Nephron progenitor cell (in vitro differentiated cells): ENCODE measurements around the gene GFOD2.

ENCODE experiments used
- DNase-seq: peaks from one replicate; pipeline ENCODE4 v3.0.0; 2021
- H3K27ac Mint-ChIP-seq: 2 replicates; pipeline ENCODE4 v1.8.0; 2021; ENCODE audit warnings: mild to moderate bottlenecking, moderate library complexity, mixed read lengths
- H3K27me3 Mint-ChIP-seq: 2 replicates; pipeline ENCODE4 v1.8.0; 2021; ENCODE audit warnings: mild to moderate bottlenecking, low read depth, mixed read lengths; ENCODE audit not compliant: poor library complexity
- H3K36me3 Mint-ChIP-seq: 2 replicates; pipeline ENCODE4 v1.8.0; 2021; ENCODE audit warnings: low read depth, mixed read lengths
- H3K4me1 Mint-ChIP-seq: 2 replicates; pipeline ENCODE4 v1.8.0; 2021; ENCODE audit warnings: mixed read lengths
- H3K4me3 Mint-ChIP-seq: 2 replicates; pipeline ENCODE4 v1.8.0; 2021; ENCODE audit warnings: mild to moderate bottlenecking, moderate library complexity, mixed read lengths
- H3K9me3 Mint-ChIP-seq: 2 replicates; pipeline ENCODE4 v1.8.0; 2021; ENCODE audit warnings: mild to moderate bottlenecking, moderate library complexity, mixed read lengths
- TF ChIP-seq, protein P1 (sequence below): fragments of 200-600 bp; sonication (generic); IDR thresholded peaks from 2 replicates; pipeline ENCODE4 v1.5.0; 2021; ENCODE audit warnings: antibody characterized with exemption

The GFOD2 gene

DNA sequence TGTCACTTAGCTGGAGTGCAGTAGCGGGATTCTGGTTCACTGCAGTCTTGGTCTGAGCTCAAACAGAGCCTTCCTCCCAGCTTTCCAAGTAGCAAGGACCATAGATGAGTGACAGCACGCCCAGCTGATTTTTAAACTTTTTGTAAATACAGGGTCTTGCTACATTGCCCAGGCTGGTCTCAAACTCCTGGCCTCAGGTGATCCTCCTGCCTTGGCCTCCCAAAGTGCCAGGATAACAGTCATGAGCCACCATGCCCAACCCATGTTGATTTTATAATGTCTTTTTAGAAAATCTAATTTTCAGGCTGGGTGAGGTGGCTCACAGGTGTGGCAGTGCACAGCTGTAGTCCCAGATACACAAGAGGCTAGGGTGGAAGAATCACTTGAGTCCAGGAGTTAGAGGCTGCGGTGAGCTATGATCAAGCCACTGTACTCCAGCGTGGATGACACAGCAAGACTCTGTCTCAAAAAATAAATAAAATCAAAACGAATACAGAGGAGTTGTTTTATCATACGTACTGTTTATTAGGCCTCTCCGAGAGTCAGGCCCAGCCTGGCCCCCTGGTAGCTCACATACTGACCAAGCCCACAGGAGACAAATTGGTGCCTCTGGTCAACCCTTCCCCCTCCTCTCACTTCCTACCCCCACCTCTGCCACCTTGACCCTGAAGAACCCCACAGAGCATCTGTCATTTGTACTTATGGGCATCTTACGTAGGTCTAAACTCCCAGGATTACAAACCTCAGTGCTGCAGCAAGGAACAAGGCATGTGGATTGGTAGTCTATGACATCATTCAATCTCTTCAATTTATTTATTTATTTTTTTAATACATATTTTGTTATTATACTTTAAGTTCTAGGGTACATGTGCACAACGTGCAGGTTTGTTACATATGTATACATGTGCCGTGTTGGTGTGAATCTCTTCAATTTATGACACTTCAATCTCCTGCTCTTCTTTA is 38.9 kb downstream of the GFOD2 start:
- Mint-ChIP-seq H3K27me3 (no peaks in the 10 kb centered on the region), H3K4me3 (no peak overlapping the region), H3K4me1 (peaks cover 6% of the 10 kb centered on the region), H3K9me3 (no peaks in the 10 kb centered on the region), H3K27ac (peak overlapping the region; percentile 51), H3K36me3 (peaks cover 18% of the 10 kb centered on the region)
- TF ChIP-seq, protein P1, sequence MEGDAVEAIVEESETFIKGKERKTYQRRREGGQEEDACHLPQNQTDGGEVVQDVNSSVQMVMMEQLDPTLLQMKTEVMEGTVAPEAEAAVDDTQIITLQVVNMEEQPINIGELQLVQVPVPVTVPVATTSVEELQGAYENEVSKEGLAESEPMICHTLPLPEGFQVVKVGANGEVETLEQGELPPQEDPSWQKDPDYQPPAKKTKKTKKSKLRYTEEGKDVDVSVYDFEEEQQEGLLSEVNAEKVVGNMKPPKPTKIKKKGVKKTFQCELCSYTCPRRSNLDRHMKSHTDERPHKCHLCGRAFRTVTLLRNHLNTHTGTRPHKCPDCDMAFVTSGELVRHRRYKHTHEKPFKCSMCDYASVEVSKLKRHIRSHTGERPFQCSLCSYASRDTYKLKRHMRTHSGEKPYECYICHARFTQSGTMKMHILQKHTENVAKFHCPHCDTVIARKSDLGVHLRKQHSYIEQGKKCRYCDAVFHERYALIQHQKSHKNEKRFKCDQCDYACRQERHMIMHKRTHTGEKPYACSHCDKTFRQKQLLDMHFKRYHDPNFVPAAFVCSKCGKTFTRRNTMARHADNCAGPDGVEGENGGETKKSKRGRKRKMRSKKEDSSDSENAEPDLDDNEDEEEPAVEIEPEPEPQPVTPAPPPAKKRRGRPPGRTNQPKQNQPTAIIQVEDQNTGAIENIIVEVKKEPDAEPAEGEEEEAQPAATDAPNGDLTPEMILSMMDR, result no peak
- no peak for DNase-seq

DNA sequence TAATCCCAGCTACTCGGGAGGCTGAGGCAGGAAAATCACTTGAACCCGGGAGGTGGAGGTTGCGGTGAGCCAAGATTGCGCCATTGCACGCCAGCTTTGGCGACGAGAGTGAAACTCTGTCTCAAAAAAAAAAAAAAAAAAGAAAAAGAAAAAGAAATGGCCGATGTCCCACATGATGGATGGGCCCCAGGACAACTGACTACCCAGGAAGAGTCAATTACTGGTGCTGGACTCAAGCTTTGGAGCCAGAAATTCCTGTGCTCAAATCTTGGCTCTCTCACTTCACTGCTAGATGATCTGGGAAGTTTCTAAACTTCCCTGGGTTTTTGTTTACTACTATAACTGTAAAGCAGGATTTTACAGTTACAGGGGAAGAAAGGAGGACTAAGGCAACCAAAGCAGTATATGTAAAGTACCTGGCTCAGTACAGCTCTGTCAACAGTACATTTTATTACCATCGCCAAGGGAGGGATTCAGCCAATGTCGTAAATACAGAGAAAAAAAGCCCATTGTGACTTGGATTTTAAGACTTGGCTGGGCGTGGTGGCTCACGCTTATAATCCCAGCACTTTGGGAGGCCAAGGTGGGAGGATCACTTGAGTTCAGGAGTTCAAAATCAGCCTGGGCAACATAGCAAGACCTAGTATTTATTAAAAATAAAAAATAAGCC is 40.6 kb downstream of the GFOD2 start:
- no peak for DNase-seq
- Mint-ChIP-seq H3K9me3 (no peaks in the 10 kb centered on the region), H3K4me3 (no peak overlapping the region), H3K36me3 (peaks cover 12% of the 10 kb centered on the region), H3K27ac (peak overlapping the region; percentile 64), H3K27me3 (no peaks in the 10 kb centered on the region), H3K4me1 (peaks cover 12% of the 10 kb centered on the region)
- TF ChIP-seq, protein P1, result no peak

DNA sequence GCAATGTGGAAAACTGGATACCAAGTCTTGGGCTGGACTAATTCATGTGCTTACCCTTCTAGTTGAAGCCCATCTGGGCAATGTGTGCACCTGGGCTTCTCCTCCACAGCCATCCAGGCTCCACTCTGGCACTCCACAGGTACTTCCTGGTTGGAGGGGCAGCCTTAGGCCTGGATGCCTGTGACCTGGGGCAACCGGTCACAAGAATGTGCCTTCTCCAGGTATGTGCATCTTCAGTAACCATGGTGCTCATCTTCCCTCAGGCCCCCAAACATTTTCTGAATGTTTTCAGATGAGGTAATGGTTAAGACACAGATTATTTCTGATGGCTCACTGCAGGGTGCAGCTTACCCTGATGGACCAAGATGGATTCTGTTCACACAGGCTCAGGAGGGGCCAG is 41.4 kb downstream of the GFOD2 start:
- H3K4me1 Mint-ChIP-seq, result peaks cover 12% of the 10 kb centered on the region
- H3K36me3 Mint-ChIP-seq, result peaks cover 8% of the 10 kb centered on the region
- DNase-seq, result no peak
- no peak overlapping the region for H3K4me3 Mint-ChIP-seq
- H3K27ac Mint-ChIP-seq, result peak overlapping the region; percentile 64
- H3K27me3 Mint-ChIP-seq, result no peaks in the 10 kb centered on the region
- TF ChIP-seq, protein P1, result no peak
- H3K9me3 Mint-ChIP-seq, result no peaks in the 10 kb centered on the region

DNA sequence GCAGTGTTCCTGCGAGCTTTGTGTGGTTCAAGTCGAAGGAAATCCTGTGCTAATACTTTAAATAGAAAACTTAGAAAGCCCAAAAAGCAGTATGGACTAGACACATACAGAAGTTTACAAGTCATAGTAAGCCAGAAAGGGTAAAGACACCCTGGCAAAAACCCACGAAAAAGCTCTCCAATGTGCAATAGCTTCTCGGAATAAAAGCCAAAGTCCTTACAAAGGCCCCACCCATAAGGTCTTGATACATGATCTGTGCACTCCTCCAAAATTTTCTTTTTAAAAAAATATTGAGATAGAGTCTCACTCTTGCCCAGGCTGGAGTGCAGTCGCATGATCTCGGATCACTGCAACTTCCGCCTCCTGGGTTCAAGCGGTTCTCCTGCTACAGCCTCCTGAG is 42.2 kb downstream of the GFOD2 start:
- Mint-ChIP-seq H3K27ac (no peak overlapping the region), H3K36me3 (peaks cover 8% of the 10 kb centered on the region), H3K4me1 (peaks cover 12% of the 10 kb centered on the region), H3K4me3 (no peak overlapping the region), H3K27me3 (no peaks in the 10 kb centered on the region), H3K9me3 (no peaks in the 10 kb centered on the region)
- TF ChIP-seq, protein P1, result no peak
- DNase-seq, result no peak

DNA sequence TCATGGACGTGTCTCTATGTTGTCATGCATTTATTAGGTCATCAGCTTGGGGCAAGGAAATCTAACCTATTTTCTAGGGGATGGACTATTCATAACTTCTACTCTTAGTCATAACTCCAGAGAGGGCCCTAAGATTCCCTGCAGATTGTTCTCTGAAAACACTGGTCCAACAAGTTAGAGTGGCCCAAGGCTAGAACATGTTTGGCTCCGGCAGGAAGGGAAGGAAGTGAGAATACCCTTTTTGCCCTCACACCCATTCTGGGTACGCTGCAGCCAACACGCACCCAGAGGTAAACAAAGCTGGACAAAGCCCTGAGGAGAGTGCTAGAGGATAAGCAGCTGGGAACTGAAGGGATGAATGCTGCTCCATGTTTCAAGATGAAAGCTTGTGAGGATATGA is 42.6 kb downstream of the GFOD2 start:
- Mint-ChIP-seq H3K36me3 (peaks cover 8% of the 10 kb centered on the region), H3K27ac (no peak overlapping the region), H3K27me3 (no peaks in the 10 kb centered on the region), H3K9me3 (no peaks in the 10 kb centered on the region), H3K4me3 (no peak overlapping the region), H3K4me1 (peaks cover 12% of the 10 kb centered on the region)
- no peak for DNase-seq
- TF ChIP-seq, protein P1, result no peak
